ENCODE results near the gene TPK1. TPM values are rescaled to one million over a fixed set of nuclear protein-coding genes. Genes with fewer than 3 reads are reported as not detected.

TPK1 gene
- total RNA-seq, 2 donors from 2014 or later: 4.1 to 6.4 TPM

- H3K4me3 ChIP-seq: no peak overlapping the region
- H3K27me3 ChIP-seq: no peaks in the 10 kb centered on the region
- H3K36me3 ChIP-seq: no peaks in the 10 kb centered on the region
- no peak for TF ChIP-seq CTCF (IDR thresholded peaks at IDR 0.05)
- no peak for DNase-seq (ENCODE audit: low spot score)
- no peak overlapping the region for H3K27ac ChIP-seq
- H3K9me3 ChIP-seq: no peaks in the 10 kb centered on the region
- H3K4me1 ChIP-seq: no peaks in the 10 kb centered on the region
These were observed 420.0 kb downstream of the TPK1 start for GRCh38 chr7:144415858-144416257.

DNA sequence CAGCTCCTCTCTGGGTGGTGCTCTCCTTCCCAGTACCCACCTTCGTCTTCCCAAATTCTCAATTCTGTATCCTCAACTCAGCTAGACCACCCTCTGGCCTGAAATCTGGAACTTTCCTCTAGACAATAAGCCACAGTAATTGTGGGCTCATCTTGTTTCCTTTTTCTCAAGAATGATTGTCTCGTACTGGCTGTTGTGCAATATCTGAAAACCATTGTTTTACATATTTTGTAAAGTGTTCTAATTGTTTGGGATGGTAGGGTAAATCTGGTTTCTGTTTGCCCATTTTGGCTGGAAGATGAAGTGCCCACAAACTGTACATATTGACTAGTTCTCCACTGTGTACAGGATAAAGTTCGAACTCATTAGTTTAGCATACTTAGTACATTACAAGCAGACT is 421.0 kb downstream of the TPK1 start:
- TF ChIP-seq CTCF (IDR thresholded peaks at IDR 0.05): no peak
- no peak for DNase-seq (ENCODE audit: low spot score)
- no peak overlapping the region for H3K4me3 ChIP-seq
- no peak overlapping the region for H3K27ac ChIP-seq
- H3K4me1 ChIP-seq: no peaks in the 10 kb centered on the region
- no peaks in the 10 kb centered on the region for H3K9me3 ChIP-seq
- no peaks in the 10 kb centered on the region for H3K27me3 ChIP-seq
- no peaks in the 10 kb centered on the region for H3K36me3 ChIP-seq

GRCh38 chr7:144410441-144410840 is 425.4 kb downstream of the TPK1 start:
- no peaks in the 10 kb centered on the region for H3K27me3 ChIP-seq
- H3K4me3 ChIP-seq: no peak overlapping the region
- H3K4me1 ChIP-seq: no peaks in the 10 kb centered on the region
- no peak overlapping the region for H3K27ac ChIP-seq
- H3K9me3 ChIP-seq: no peaks in the 10 kb centered on the region
- no peaks in the 10 kb centered on the region for H3K36me3 ChIP-seq
- no peak for DNase-seq (ENCODE audit: low spot score)
- no peak for TF ChIP-seq CTCF (IDR thresholded peaks at IDR 0.05)

GRCh38 chr7:144408121-144408520 is 427.7 kb downstream of the TPK1 start:
- no peak overlapping the region for H3K4me3 ChIP-seq
- no peak for TF ChIP-seq CTCF (IDR thresholded peaks at IDR 0.05)
- no peaks in the 10 kb centered on the region for H3K9me3 ChIP-seq
- no peaks in the 10 kb centered on the region for H3K36me3 ChIP-seq
- H3K27me3 ChIP-seq: no peaks in the 10 kb centered on the region
- no peak overlapping the region for H3K27ac ChIP-seq
- DNase-seq (ENCODE audit: low spot score): no peak
- H3K4me1 ChIP-seq: no peaks in the 10 kb centered on the region

GRCh38 chr7:144407266-144407931 is 428.5 kb downstream of the TPK1 start:
- Histone ChIP-seq H3K4me1 (no peaks in the 10 kb centered on the region), H3K27me3 (no peaks in the 10 kb centered on the region), H3K36me3 (no peaks in the 10 kb centered on the region), H3K27ac (no peak overlapping the region), H3K9me3 (no peaks in the 10 kb centered on the region), H3K4me3 (no peak overlapping the region)
- TF ChIP-seq CTCF (IDR thresholded peaks at IDR 0.05): no peak
- no peak for DNase-seq (ENCODE audit: low spot score)

GRCh38 chr7:144404946-144405345 is 430.9 kb downstream of the TPK1 start:
- Histone ChIP-seq H3K36me3 (no peaks in the 10 kb centered on the region), H3K9me3 (no peaks in the 10 kb centered on the region), H3K27me3 (no peaks in the 10 kb centered on the region), H3K4me3 (no peak overlapping the region), H3K27ac (no peak overlapping the region), H3K4me1 (no peaks in the 10 kb centered on the region)
- TF ChIP-seq CTCF (IDR thresholded peaks at IDR 0.05): no peak
- DNase-seq (ENCODE audit: low spot score): peak; percentile 28

Measured in right atrium auricular region (tissue), 2 donors.